Progenitor cell of endocrine pancreas (in vitro differentiated cells): ENCODE data around the gene PEX13. TPM values are rescaled to one million over a fixed set of nuclear protein-coding genes. Genes with fewer than 3 reads are reported as not detected.
"Not testable (repeated sequence)": the region's sequence is repeated elsewhere in the genome, so short reads cannot be mapped to it uniquely, and the experiment has no call there.

Experiments used
- DNase-seq: peaks from one replicate; pipeline ENCODE4 v3.0.0; 2021; ENCODE audit warnings: low spot score; ENCODE audit not compliant: unreplicated experiment
- H3K27ac Mint-ChIP-seq: 2 replicates; pipeline ENCODE4 v1.8.0; 2021; ENCODE audit warnings: mild to moderate bottlenecking, moderate library complexity, mixed read lengths
- H3K27me3 Mint-ChIP-seq: 2 replicates; pipeline ENCODE4 v1.8.0; 2021; ENCODE audit warnings: mixed read lengths
- H3K36me3 Mint-ChIP-seq: 2 replicates; pipeline ENCODE4 v1.8.0; 2022; ENCODE audit warnings: mixed read lengths; ENCODE audit not compliant: insufficient read depth
- H3K4me1 Mint-ChIP-seq: 2 replicates; pipeline ENCODE4 v1.8.0; 2021; ENCODE audit warnings: low read depth, mixed read lengths
- H3K4me3 Mint-ChIP-seq: 2 replicates; pipeline ENCODE4 v1.8.0; 2021; ENCODE audit warnings: low read depth, mild to moderate bottlenecking, moderate library complexity, mixed read lengths
- H3K9me3 Mint-ChIP-seq: 2 replicates; pipeline ENCODE4 v1.8.0; 2021; ENCODE audit warnings: low read depth, mixed read lengths
- CTCF ChIP-seq: fragments of 200-600 bp; sonication (generic); IDR thresholded peaks from one replicate; pipeline ENCODE4 v1.5.0; 2021; ENCODE audit warnings: antibody characterized with exemption, mild to moderate bottlenecking; ENCODE audit not compliant: unreplicated experiment
- total RNA-seq: library from RNA; stranded (reverse); gene quantifications from 2 replicates; pipeline ENCODE4 v1.2.1, GENCODE V29; 2021

Gene PEX13
- total RNA-seq, 1 donor from 2014 or later: 37.6 TPM

- H3K4me1 Mint-ChIP-seq: peaks cover 3% of the 10 kb centered on the region
- no peaks in the 10 kb centered on the region for H3K9me3 Mint-ChIP-seq
- no peak overlapping the region for H3K27ac Mint-ChIP-seq
- H3K36me3 Mint-ChIP-seq: peaks cover 1% of the 10 kb centered on the region
- no peak for TF ChIP-seq CTCF
- no peak overlapping the region for H3K4me3 Mint-ChIP-seq
- no peaks in the 10 kb centered on the region for H3K27me3 Mint-ChIP-seq
- no peak for DNase-seq
These were observed 32.8 kb upstream of the PEX13 start for GRCh38 chr2:60984720-60985119.

DNA sequence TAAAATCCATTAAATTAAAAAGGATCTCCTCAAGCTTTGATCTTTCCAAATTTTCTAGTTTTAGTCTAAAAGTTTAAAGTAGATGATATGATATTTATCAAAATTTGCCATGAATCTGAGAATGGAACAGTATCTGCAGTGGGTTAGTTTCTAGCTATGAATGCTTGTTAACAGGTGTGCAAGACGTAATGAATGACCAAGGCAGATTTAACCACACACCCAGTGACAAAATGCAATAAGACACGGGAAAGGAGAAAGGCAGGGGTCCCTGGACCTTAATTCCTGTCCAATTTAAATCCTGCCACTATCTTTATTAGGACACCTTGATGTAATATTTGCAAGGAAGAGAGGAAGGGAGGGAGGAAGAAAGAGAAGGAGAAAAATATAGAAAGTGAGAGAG, 30.5 kb upstream of the PEX13 start:
- no peak for TF ChIP-seq CTCF
- no peak for DNase-seq
- H3K36me3 Mint-ChIP-seq: peaks cover 11% of the 10 kb centered on the region
- H3K4me1 Mint-ChIP-seq: peaks cover 3% of the 10 kb centered on the region
- H3K27ac Mint-ChIP-seq: no peak overlapping the region
- no peaks in the 10 kb centered on the region for H3K27me3 Mint-ChIP-seq
- H3K4me3 Mint-ChIP-seq: no peak overlapping the region
- peaks cover 8% of the 10 kb centered on the region for H3K9me3 Mint-ChIP-seq

GRCh38 chr2:60987656-60988055, 29.9 kb upstream of the PEX13 start:
- not testable (repeated sequence) for H3K4me3 Mint-ChIP-seq, H3K27me3 Mint-ChIP-seq, DNase-seq, H3K4me1 Mint-ChIP-seq, H3K27ac Mint-ChIP-seq
- Mint-ChIP-seq H3K36me3 (peaks cover 12% of the 10 kb centered on the region), H3K9me3 (peaks cover 11% of the 10 kb centered on the region)

GRCh38 chr2:60989259-60989658, 28.3 kb upstream of the PEX13 start:
- no peaks in the 10 kb centered on the region for H3K4me1 Mint-ChIP-seq
- no peak for DNase-seq
- H3K4me3 Mint-ChIP-seq: no peak overlapping the region
- H3K9me3 Mint-ChIP-seq: peaks cover 15% of the 10 kb centered on the region
- H3K36me3 Mint-ChIP-seq: peaks cover 15% of the 10 kb centered on the region
- H3K27ac Mint-ChIP-seq: no peak overlapping the region
- no peaks in the 10 kb centered on the region for H3K27me3 Mint-ChIP-seq
- no peak for TF ChIP-seq CTCF

- no peak overlapping the region for H3K27ac Mint-ChIP-seq
- no peaks in the 10 kb centered on the region for H3K4me1 Mint-ChIP-seq
- H3K9me3 Mint-ChIP-seq: peaks cover 15% of the 10 kb centered on the region
- TF ChIP-seq CTCF: no peak
- no peaks in the 10 kb centered on the region for H3K27me3 Mint-ChIP-seq
- H3K36me3 Mint-ChIP-seq: peaks cover 15% of the 10 kb centered on the region
- H3K4me3 Mint-ChIP-seq: no peak overlapping the region
- DNase-seq: no peak
These were observed 25.9 kb upstream of the PEX13 start for GRCh38 chr2:60991644-60992043.

DNA sequence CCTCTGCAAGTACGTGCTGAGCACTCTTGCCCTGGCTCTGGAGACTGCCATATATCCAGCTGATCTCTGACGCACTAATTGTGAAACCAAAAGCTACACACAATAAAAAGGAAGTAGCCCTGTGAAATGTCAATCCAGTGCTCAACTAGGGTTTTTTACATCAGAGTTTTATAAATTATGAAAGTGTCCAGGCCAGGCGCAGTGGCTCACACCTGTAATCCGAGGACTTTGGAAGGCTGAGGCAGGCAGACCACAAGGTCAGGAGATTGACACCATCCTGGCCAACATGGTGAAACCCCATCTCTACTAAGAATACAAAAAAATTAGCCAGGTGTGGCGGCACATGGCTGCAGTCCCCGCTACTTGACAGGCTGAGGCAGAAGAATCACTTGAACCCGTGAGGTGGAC, 24.5 kb upstream of the PEX13 start:
- Mint-ChIP-seq H3K36me3 (peaks cover 14% of the 10 kb centered on the region), H3K9me3 (peaks cover 15% of the 10 kb centered on the region), H3K27me3 (no peaks in the 10 kb centered on the region), H3K4me3 (no peak overlapping the region), H3K27ac (no peak overlapping the region), H3K4me1 (no peaks in the 10 kb centered on the region)
- no peak for TF ChIP-seq CTCF
- no peak for DNase-seq
